Measurements from ENCODE around the gene COG5.

Gene COG5

DNA sequence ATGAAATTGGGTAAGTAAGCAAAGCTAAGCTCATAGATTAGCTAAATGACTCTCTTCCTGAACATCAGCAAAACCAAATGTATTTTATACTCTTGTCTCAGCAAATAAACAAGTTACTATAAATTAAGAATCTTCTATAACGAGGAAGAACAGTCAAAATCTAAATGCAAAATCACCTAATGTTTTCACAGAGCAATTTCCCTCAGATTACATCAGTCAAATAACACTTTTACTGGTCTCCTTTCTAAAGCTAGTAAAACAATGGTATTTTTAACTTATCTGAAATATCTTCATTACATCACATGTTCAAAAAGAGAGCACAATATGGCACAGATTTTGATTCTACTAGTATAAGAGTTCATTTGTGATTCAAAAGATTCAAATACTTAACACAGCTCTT, 110.3 kb downstream of the COG5 start:
- no peak for DNase-seq

DNA sequence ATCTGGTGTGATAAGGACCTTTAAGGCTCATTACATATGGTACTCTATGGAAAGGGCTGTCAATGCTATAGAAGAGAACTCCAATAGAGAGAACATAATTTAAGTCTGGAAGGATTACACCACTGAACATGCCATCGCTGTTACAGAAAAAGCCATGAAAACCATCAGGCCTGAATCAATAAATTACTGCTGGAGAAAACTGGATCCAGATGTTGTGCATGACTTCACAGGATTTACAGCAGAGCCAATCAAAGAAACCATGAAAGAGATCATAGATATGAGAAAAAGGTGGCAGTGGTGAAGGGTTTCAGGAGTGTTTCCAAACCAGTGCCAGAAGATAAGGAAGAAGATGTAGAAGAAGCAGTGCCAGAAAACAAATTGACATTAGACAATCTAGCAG, 112.8 kb downstream of the COG5 start:
- no peak for DNase-seq

DNA sequence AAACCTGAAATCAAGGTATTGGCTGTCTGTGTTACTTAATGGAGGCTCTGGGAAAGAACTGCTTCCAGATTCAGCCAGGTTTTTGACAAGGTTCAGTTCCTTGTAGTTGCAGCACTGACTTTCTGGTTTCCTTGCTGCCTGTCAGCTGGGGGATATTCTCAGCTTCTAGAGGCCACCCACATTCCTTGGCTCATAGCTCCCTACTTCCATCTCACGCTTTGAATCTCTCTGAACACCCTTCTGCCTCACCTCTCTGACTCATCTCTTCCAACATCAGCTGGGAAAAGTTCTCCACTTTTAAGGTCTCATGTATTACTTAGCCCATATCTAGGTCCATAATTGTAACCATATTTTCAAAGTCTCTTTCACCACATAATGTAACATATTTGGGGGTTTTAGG, 116.7 kb downstream of the COG5 start:
- DNase-seq = peak; percentile 56

DNA sequence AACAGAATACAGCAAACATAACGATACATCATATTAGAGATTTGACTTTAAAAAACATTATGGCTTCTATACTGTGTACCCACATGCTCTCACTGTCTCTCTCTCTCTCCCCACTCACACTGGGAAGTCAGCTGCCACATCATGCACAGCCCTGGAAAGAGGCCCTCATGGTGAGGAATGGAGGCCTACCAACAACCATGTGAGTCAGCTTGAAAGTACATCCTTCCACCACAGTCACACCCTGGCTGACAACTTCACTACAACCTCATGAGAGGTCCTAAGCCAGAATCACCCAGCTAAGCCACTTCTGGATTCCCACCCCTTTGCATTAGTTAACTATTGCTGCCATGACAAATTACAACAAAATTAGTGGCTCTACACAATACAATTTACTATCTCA, 117.2 kb downstream of the COG5 start:
- peak; percentile 81 for DNase-seq

DNA sequence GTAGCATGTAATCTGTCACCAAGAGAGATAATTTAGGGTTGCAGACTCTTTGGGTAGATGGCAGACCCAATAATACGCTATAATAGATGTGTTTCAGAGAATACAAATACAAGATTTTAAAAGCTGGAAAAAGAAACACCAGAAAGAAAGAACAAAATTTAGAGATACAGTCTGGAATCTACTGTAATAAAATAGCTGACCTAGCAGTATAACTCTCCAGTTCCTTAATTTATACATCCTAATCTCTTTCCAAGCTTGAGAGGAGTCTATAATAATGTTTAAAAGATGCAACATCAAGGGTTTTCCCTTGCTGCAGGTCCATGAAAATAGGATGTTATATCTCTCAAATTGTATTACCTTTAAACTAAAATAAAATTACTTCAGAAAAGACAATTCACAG, 121.0 kb downstream of the COG5 start:
- no peak for DNase-seq

DNA sequence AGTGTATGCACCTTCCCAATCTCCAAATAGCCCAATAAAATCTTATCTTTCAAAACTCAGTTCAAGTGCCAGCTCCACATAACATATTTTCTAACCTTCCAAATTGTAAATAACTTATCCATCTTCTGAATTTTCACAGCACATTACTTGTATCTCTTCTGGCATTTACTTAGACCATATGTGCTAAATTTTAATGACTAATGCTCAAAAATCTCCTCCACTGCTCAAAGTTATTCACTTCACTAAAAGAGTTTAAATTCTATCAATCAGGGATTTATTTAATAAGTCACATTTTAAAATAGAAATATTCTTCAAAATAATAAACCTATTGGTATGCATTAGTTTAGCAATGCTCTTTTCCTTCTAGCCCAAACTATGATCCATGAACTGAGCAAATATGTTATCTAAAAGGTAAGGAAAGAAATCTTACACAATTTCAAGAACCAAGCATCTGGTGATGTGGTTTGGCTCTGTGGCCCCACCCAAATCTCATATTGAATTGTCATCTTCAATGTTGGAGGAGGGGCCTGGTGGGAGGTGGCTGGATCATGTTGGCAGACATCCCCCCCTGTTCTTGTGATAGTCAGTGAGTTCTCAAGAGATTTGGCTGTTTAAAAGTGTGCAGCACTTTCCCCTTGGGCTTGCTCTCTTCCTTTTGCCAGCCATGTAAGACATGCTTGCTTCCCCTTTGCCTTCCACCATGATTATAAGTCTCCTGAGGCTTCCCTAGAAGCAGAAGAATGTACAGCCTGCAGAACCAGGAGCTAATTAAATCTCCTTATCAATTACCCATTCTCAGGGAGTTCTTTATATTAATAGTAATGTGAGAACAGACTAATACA, 121.9 kb downstream of the COG5 start:
- DNase-seq = peak; percentile 32

DNA sequence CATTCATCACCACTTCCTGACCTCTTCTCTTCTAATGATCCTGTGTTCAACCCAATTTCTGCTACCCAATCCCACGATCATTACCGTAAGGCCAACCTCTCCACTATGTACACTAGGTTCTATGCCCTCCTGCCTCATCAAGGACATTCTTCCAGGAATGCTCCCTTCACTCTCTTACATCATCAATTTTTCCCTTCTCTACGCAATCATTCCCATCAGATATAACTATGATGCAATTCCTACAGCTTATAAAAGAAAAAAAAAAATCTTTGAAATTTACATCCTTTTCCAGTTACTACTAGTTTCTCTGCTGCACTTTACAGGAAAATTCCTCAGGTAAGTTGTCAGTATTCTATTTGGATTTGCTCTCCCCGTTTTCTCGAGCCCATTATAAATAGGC, 124.7 kb downstream of the COG5 start:
- DNase-seq = no peak

DNA sequence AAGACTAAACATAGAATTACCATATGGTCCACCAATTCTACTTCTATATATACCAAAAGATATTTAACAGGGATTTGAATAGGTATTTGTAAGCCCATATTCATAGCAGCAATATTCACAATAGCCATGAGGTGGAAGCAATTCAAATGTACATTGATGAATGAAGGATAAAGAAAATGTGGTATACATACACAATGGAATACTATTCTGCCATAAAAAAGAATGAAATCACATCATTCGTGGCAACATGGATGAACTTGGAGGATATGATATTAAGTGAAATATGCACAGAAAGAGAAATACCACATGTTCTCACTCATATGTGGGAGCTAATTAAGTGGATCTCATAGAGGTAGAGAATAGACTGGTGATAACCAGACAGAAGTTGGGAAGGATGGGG, 128.0 kb downstream of the COG5 start:
- no peak for DNase-seq

DNA sequence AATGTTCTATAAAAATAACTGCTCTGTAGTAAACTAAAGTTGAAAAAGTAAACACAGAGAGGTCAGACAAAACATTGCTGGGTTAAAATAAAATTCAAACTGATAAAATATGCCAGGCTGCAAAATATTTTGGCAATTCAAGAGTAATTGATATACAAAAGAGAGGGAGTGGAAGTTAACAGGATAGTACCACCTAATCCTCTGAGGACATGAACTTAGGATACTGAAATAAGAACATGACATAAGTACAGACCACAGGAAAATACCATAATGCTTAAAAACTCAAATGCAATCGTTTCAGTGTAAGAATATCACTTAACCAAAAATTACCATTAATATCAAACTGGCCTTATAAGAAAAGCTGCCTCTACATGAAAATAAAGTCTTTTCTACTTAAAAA, 131.5 kb downstream of the COG5 start:
- DNase-seq = no peak

DNA sequence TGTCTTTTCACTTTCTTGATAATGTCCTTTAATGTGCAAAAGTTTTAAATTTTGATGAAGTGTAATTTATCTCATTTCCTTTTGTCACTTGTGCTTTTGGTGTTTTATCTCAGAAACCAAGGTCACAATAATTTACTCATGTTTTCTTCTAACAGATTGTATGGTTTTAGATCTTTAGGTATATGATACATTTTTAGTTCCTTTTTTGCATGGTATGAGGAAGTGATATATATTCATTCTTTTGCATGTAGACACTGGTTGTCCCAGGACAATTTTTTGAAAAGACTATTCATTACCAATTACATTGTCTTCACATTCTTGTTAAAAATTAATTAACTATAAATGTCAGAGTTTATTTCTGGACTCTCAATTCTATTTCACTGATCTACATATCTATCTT, 133.7 kb downstream of the COG5 start:
- DNase-seq = no peak

DNA sequence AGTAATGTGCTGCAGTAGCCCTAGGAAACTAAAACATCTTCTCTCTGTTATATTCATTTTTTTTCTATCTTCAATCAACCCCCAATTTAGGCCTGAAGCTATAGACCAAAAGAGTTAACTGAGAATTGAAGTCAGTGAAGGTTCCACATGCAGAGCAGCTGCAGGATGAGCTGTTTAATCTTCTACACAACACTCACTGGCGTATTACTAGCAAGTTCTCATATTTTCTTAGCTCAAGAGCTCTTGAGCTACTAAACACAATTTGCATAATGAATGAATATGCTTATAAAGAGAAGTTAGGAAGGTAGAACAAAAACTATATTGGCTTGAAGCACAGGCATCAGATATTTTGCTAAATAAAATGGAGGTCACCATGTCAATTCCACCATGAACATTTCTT, 135.1 kb downstream of the COG5 start:
- DNase-seq = no peak

DNA sequence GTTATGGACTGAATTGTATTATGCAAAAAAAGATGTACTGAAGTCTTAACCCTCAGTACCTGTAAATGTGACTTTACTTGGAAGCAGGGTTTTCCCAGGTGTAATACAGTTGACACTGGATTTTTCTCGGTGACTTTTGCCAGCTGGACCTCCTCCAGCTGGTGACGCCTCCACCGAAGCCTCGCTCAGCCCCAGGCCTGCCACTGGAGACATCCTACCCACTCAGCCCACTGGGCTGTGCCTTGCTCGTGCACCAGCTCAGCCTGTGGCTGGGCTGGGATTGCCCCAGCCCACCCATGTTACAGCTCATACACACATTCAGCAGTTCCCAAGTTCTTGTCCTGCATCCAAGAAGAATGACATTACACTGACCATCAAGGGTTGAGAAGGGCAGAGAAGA, 136.3 kb downstream of the COG5 start:
- no peak for DNase-seq

DNA sequence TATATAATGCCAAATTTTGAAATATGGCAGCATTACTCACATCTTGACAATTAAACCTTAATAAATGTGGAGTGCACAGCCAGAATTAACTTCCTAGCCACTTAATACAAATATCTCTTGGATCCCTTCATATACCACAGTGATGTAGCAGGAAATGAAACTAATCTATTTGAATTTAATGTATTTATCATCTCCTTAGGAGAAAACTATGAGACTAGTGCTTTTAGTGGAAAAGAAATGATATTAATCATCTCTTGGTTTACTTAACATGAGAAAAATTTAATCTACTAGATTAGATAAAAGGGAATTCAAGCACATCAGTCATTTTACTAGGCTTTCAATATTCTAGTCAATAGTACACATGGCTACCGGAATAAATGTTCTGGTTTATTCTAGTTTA, 149.5 kb downstream of the COG5 start:
- DNase-seq = no peak

DNA sequence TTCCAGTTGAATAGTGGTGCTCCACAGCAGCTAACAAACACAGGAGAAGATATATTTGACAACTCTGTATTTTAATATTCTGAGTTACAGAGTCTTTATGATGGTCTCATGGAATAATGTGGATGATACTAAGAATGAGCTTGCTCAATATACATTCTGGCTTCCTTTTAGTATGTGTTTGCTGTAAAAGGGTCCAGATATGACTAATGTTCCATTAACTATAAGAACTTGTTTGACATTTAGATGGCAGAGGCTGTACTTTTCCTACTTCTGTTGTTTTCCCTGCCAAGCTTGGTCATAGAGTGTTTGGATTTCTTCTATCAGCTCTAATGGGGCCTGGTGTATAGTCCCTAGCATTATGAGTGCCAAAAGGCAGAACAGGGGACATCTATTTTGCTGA, 155.4 kb downstream of the COG5 start:
- no peak for DNase-seq

DNA sequence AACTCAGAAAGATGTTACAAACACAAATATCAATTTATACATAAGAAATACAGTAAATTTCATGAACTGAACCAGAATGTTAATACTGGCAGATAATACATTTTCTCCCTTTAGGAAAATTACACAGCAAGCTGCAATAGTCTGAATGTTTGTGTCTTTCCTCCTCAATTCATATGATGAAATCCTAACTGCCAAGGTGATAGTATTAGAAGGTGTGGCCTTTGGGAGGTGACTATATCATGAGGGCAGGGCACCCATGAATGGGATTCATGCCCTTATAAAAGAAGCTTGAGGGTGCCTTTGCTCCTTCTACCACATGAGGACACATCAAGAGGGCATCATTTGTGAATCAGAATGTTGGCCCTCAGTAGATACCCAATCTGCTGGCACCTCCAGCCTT, 158.2 kb downstream of the COG5 start:
- no peak for DNase-seq

DNA sequence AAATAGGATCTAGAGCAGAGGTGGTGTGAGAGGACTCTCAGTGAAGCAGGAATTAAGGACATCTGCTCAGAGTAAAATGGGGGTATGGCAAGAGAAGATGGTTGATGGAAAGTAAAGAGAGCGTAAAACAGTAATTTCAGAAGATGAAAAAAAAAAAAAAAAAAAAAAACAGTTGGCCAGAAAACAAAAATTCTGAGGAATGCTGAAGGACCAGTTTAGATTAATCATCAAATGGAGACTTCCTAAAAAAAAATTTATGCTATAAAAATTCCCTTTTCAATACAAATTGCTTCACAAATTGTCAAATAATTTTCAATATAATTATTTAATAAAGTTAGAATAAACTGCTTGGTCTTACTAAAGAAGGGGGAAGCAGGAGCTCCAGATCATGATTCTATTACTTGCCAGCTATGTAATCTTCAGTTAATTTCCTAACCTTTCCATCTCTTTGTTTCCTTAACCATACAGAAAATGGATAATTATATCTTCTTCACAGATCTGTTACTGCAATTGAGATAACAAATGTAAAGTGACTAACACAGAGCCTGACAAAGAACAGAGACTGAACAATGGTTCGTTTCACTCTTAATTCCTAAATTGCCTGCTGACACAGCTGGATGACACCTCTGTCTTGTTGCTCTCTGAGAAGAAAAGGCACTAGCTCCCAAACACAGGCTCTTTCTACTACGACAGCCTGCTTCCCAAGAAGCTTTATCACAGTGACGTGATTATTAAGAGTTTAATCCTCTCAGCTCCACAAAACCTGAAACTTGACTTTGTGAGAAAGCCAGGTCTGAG, 158.8 kb downstream of the COG5 start:
- DNase-seq = no peak

DNA sequence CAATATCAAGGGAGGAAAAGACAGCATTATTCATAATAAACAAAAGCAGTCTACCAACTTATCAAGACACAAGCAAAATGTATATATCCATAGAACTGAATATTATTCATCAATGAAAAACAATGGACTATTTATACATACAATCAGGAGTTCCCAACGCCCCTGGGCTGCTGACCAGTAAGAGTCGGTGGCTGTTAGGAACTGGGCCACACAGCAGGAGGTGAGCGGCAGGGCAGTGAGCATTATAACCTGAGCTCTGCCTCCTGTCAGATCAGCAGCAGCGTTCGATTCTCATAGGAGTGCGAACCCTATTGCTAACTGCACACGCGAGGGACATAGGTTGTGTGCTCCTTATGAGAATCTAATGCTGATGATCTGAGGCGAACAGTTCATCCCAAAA, 165.6 kb downstream of the COG5 start:
- DNase-seq = no peak

DNA sequence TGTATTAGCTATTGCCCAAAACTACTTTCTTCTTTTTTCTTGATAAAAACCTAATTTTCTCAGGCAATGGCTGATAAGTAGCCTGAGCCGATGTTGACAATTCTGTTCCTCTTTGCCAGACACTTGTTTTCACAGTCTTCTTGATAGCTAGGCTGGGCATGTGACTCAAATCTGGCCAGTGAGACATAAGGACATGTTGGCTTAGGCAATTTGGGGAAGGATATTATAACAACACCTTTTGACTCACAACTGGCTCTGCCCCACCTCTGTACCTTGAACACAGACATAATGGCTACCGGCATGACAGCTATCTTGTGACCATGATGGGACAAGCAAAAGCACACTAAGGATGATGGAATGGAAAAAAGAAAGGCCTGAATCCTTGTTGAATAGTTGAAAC, 166.7 kb downstream of the COG5 start:
- no peak for DNase-seq

DNA sequence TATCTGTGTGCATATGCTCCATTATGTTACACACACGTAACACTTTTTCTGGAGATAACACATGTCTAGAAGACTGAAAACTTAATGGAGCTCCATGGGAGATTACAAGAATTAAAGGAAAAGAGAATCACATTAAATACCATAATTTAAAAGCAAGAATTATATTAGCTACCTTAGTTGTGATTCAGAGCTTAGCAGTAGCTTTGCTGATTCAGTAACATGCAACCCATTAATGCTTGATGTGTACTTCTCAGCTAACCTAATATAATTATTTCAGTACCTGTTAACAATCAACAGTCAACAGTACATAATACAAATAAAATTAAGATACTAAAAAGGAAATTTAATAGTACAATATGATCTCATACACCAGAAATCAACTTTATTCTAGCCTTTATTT, 167.6 kb downstream of the COG5 start:
- no peak for DNase-seq

DNA sequence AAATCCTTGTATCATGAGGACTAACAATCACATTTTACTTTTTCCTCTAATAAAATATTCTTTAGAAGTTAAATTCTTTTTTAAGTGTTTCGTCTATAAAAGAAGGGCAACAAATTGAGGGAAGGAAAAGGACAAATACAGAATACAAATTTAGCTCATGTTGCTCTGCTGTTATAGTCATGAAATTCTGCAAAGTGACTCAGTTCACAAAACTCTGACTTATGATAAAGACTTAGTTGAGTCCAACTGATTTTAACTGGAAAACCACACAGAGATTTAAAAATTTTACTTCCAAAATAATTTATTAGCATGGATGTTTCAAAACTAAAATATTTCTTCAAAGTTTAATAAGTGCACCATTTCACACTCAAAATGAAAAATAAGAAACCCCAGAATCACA, 168.9 kb downstream of the COG5 start:
- peak; percentile 25 for DNase-seq

DNA sequence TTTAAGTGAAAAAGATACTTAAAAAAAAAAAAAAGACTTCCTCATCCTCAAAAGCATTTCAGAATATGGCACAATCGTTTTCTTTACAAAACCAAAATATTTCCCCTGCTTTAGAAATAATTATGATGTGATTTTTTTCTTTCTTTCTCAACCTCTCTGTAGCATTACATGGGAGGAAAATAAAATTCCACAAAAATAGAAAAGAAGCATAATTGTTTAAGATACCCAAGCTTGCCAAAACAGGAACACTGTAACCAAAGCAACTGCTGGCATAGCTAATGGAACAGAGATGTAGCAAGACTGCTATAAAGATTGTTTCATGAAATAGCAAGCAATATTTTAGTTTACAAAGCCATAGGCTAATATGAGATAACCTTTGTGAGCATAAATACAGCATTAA, 169.4 kb downstream of the COG5 start:
- no peak for DNase-seq

DNA sequence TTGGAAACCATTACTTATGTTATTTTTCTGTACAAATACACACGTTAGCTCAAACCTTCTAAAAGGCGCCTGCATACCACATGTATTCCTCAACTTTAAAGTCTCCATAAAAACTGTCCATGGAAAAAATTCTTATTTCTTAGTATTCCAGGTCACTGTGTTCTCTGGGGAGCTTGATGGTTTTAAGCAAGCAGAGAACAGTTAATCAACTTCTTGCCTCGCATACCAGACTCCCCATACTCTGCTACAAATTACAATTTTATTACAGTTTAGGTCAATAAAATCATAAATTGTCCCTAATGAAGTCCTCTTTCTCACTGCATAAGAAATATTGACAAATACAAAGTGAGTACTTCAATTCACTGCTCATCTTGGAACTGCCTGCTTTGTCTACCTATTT, 170.9 kb downstream of the COG5 start:
- DNase-seq = no peak

DNA sequence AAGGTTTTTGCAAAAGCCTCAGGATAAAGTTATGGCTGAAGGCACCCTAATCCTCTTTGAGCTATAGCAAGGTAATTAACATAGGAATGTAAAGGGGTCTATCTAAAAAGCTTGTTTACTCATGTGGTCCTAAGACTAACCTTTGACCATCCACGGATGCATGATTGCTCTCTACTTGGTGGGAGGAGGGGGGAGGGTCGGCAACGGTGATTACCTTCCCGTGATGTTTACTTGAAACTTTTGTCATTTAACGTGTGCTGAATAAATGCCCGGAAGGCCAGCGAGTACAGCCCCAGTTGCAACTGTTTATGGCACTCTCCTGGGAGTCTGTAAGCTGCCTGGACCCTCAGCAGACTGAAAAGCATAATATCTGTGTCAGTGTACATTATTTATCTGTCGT, 172.8 kb downstream of the COG5 start:
- no peak for DNase-seq

DNA sequence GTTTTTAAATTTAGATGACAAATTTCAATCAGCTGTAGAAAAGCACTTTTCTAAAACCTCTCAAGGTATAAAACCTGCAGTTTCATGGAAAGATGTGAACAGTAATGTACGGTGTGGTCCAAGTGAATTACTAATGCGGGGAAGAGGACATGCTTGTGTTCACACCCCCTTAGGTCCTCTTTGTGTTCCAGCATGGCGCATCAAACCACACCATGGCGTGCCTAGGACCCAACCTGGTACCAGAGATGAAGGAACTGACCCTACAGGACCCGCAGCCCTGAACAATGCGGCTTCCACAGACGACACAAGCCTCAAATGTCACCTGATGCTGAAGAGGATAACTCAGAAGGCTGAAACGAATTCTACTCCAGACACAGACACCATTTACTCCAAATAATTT, 175.1 kb downstream of the COG5 start:
- no peak for DNase-seq

All from HCEC 1CT (cell line).